GM12878 (cell line): ENCODE measurements around the gene ZBTB39. TPM values are rescaled to one million over a fixed set of nuclear protein-coding genes. Genes with fewer than 3 reads are reported as not detected.

Experiments used
- ATAC-seq: fragments of 200-7000 bp; cut with Tn5 transposase; 3 replicates; pipeline ENCODE4 v1.9.1; 2020; ENCODE audit warnings: mild to moderate bottlenecking, moderate library complexity
- BruUV-seq: library from RNA; stranded (reverse); fragments of 400-500 nt; replicated peaks from 2 replicates; lab custom pipeline; 2021; lab: Mats Ljungman, UMichigan
- CTCF ChIA-PET: fragments of 300-600 bp; sonication (Branson Sonifier 250); formaldehyde crosslinking; extraction: SDS; loops from one replicate; lab custom pipeline; 2021; ENCODE audit warnings: inconsistent platforms; lab: Yijun Ruan, JAX
- POLR2A ChIA-PET: fragments of 350-600 bp; formaldehyde crosslinking; extraction: SDS; loops from one replicate; lab custom pipeline; 2021; ENCODE audit warnings: inconsistent platforms; lab: Charles Lee
- RAD21 ChIA-PET: fragments of 300-600 bp; sonication (Branson Sonifier 250); formaldehyde crosslinking; loops from one replicate; lab custom pipeline; 2023; ENCODE audit warnings: antibody characterized with exemption; ENCODE audit not compliant: unreplicated experiment; lab: Charles Lee
- SMC1A ChIA-PET: fragments of 300-600 bp; sonication (Branson Sonifier 250); formaldehyde crosslinking; loops from one replicate; lab custom pipeline; 2023; ENCODE audit not compliant: unreplicated experiment, uncharacterized antibody; lab: Charles Lee
- DNase-seq: peaks from one replicate; pipeline ENCODE4 v3.0.0-alpha.2; 2011; ENCODE audit warnings: low read depth, low spot score
- FAIRE-seq: peaks from 3 replicates; lab custom pipeline; 2011; peaks lifted over from hg19 to GRCh38; lab: Jason Lieb, UNC
- H2AFZ ChIP-seq: 2 replicates; pipeline ENCODE4 v1.6.0; 2011; ENCODE audit warnings: low read depth, low read length, control low read depth; ENCODE audit not compliant: control insufficient read depth
- H3K27ac ChIP-seq: 2 replicates; pipeline ENCODE4 v1.5.1; 2011; ENCODE audit warnings: control low read depth; ENCODE audit not compliant: control insufficient read depth, insufficient read depth
- H3K27me3 ChIP-seq, 2 experiments: replicated peaks in 1 of 2; 2 replicates each; pipeline versions ENCODE4 v1.6.0 to v1.6.1; 2011; ENCODE audit warnings: low read length in 1 of 2; ENCODE audit not compliant: control insufficient read depth in 2 of 2, insufficient read depth in 2 of 2
- H3K36me3 ChIP-seq, 2 experiments: 2 replicates each; pipeline ENCODE4 v1.5.1; 2011; ENCODE audit warnings: low read length in 1 of 2; ENCODE audit not compliant: control insufficient read depth in 2 of 2, insufficient read depth in 2 of 2
- H3K4me1 ChIP-seq: 2 replicates; pipeline ENCODE4 v1.6.1; 2011; ENCODE audit warnings: mild to moderate bottlenecking, low read length, moderate library complexity, mixed read lengths; ENCODE audit not compliant: control insufficient read depth, insufficient read depth
- H3K4me2 ChIP-seq: 2 replicates; pipeline ENCODE4 v1.6.0; 2011; ENCODE audit warnings: control low read depth; ENCODE audit not compliant: control insufficient read depth, insufficient read depth
- H3K4me3 ChIP-seq: fragments of 200-600 bp; sonication (generic); 2 replicates; pipeline ENCODE4 v1.5.1; 2016
- H3K79me2 ChIP-seq: 2 replicates; pipeline ENCODE4 v1.6.0; 2011; ENCODE audit warnings: low read length; ENCODE audit not compliant: control insufficient read depth, insufficient read depth
- H3K9ac ChIP-seq: 2 replicates; pipeline ENCODE4 v1.8.0; 2011; ENCODE audit warnings: low read length, control low read depth, mixed read lengths; ENCODE audit not compliant: control insufficient read depth, insufficient read depth
- H3K9me3 ChIP-seq: replicated peaks from 3 replicates; pipeline ENCODE4 v1.5.1; 2011; ENCODE audit warnings: mild to moderate bottlenecking, low read length; ENCODE audit not compliant: control insufficient read depth, insufficient read depth
- H4K20me1 ChIP-seq: 2 replicates; pipeline ENCODE4 v1.6.0; 2011; ENCODE audit not compliant: control insufficient read depth, insufficient read depth
- BHLHE40 ChIP-seq, 2 experiments: fragments of 450-650 bp in 1 of 2; IDR thresholded peaks; 2 replicates each; pipeline ENCODE4 v1.6.1; 2011 to 2017; ENCODE audit warnings: low read depth in 2 of 2, borderline replicate concordance in 1 of 2, improper control_type of control experiment in 1 of 2, low read length in 1 of 2, mild to moderate bottlenecking in 1 of 2
- BMI1 ChIP-seq: fragments of 450-650 bp; IDR thresholded peaks from 2 replicates; pipeline ENCODE4 v1.6.1; 2016; ENCODE audit warnings: mild to moderate bottlenecking, moderate library complexity, borderline replicate concordance
- CBFB ChIP-seq: IDR thresholded peaks from 2 replicates; pipeline ENCODE4 v1.6.1; 2016; ENCODE audit warnings: antibody characterized with exemption, low read depth
- CHD2 ChIP-seq: IDR thresholded peaks from 2 replicates; pipeline ENCODE4 v1.6.1; 2011; ENCODE audit warnings: low read depth, low read length, improper control_type of control experiment, borderline replicate concordance
- CTCF ChIP-seq, 3 experiments: IDR thresholded peaks in 2 of 3; conservative IDR thresholded peaks in 1 of 3; 2 replicates each; pipeline ENCODE4 v1.5.1; 2011; ENCODE audit warnings: low read depth in 3 of 3, low read length in 3 of 3, mild to moderate bottlenecking in 3 of 3, control low read depth in 2 of 3, moderate library complexity in 2 of 3, inconsistent platforms in 1 of 3, mixed read lengths in 1 of 3; ENCODE audit not compliant: control insufficient read depth in 2 of 3, insufficient read depth in 1 of 3; ENCODE audit errors: extremely low read depth in 1 of 3
- EP300 ChIP-seq, 2 experiments: fragments of 150-350 bp in 1 of 2; IDR thresholded peaks; 2 replicates each; pipeline ENCODE4 v1.6.1; 2011 to 2012; ENCODE audit warnings: low read depth in 2 of 2, low read length in 2 of 2, borderline replicate concordance in 1 of 2, improper control_type of control experiment in 1 of 2, inconsistent platforms in 1 of 2; ENCODE audit not compliant: control insufficient read depth in 1 of 2
- EZH2 ChIP-seq: IDR thresholded peaks from 2 replicates; pipeline ENCODE4 v1.6.1; 2012; ENCODE audit warnings: low read depth, mild to moderate bottlenecking, control low read depth, inconsistent platforms, low read length, borderline replicate concordance; ENCODE audit not compliant: control insufficient read depth
- HDGF ChIP-seq: fragments of 450-650 bp; IDR thresholded peaks from 2 replicates; pipeline ENCODE4 v1.6.1; 2016; ENCODE audit warnings: antibody characterized with exemption
- LARP7 ChIP-seq: fragments of 450-650 bp; IDR thresholded peaks from 2 replicates; pipeline ENCODE4 v1.6.1; 2017; ENCODE audit warnings: mild to moderate bottlenecking
- NR2C1 ChIP-seq: fragments of 450-650 bp; IDR thresholded peaks from 2 replicates; pipeline ENCODE4 v1.6.1; 2017; ENCODE audit warnings: antibody characterized with exemption, mild to moderate bottlenecking, moderate library complexity
- RAD21 ChIP-seq: IDR thresholded peaks from 2 replicates; pipeline ENCODE4 v1.6.1; 2011; ENCODE audit warnings: mild to moderate bottlenecking, low read depth, low read length, moderate library complexity; ENCODE audit not compliant: insufficient read depth
- SKIL ChIP-seq: fragments of 450-650 bp; IDR thresholded peaks from 2 replicates; pipeline ENCODE4 v1.6.1; 2017; ENCODE audit warnings: mild to moderate bottlenecking, low read depth, inconsistent platforms; ENCODE audit not compliant: poor library complexity, severe bottlenecking
- SUZ12 ChIP-seq: fragments of 200-600 bp; sonication (generic); IDR thresholded peaks from one replicate; pipeline ENCODE4 v1.6.1; 2018; ENCODE audit warnings: antibody characterized with exemption, mild to moderate bottlenecking; ENCODE audit not compliant: unreplicated experiment
- TARDBP ChIP-seq: IDR thresholded peaks from 2 replicates; pipeline ENCODE4 v1.6.1; 2016; ENCODE audit warnings: borderline replicate concordance
- TCF12 ChIP-seq: IDR thresholded peaks from 2 replicates; pipeline ENCODE4 v1.6.1; 2011; ENCODE audit warnings: low read depth, mild to moderate bottlenecking, low read length
- YY1 ChIP-seq: IDR thresholded peaks from 2 replicates; pipeline ENCODE4 v1.6.1; 2011; ENCODE audit warnings: low read depth, mild to moderate bottlenecking, low read length
- WGBS: methylation state at CpG from one replicate; pipeline ENCODE4 v1.1.6; 2016; ENCODE audit warnings: low lambda C conversion rate; ENCODE audit not compliant: insufficient replicate concordance, insufficient coverage; ENCODE audit errors: missing lambda C conversion rate; 5-methylcytosine and 5-hydroxymethylcytosine counted together
- in situ Hi-C: fragments of 300-500 bp; cut with MboI; formaldehyde crosslinking; loops from 9 replicates; pipeline ENCODE4 v1.14.3; 2018; ENCODE audit warnings: mixed read lengths
- intact Hi-C: fragments of 100-400 bp; cut with micrococcal nuclease; formaldehyde crosslinking; loops from one replicate; pipeline ENCODE4 v1.14.2; 2022; ENCODE audit not compliant: unreplicated experiment
- polyA plus RNA-seq, 11 experiments: library from polyadenylated mRNA; depleted of rRNA in 4 of 11; unstranded in 6 of 11; stranded (reverse) in 5 of 11; fragments of >200 nt; fragmentation: Nextera tagmentation in 4 of 11; fragmentation: Illumina TruSeq in 1 of 11; extraction: Ambion mirVana in 4 of 11; extraction: Trizol in 1 of 11; gene quantifications; 1 replicate in 1 of 11; 2 replicates in 10 of 11; pipeline versions ENCODE4 v1.2.1 to v1.2.3, GENCODE V29; 2011 to 2016; ENCODE audit warnings: inconsistent platforms in 2 of 11, missing spikeins in 2 of 11, low read depth in 1 of 11
- total RNA-seq, 4 experiments: library from RNA; depleted of rRNA in 3 of 4; stranded (reverse); fragments of >200 nt in 3 of 4; fragmentation: Illumina TruSeq in 1 of 4; extraction: Trizol in 1 of 4; gene quantifications; 2 replicates each; pipeline versions ENCODE4 v1.2.1 to v1.2.3, GENCODE V29; 2013 to 2021
- TF ChIP-seq, protein P1 (sequence below): IDR thresholded peaks from 2 replicates; pipeline ENCODE4 v1.6.1; 2011; ENCODE audit warnings: borderline replicate concordance, low read depth, mild to moderate bottlenecking, moderate library complexity, mixed read lengths, low read length; ENCODE audit not compliant: insufficient read depth; ENCODE audit errors: extremely low read length

ZBTB39 gene
- total and polyA plus RNA-seq, 10 of the 15 experiments (the other 5 are each of a cell fraction or from before 2014, with no cell fraction given), result 0.88 to 6.8 (median 4.4) TPM

DNA sequence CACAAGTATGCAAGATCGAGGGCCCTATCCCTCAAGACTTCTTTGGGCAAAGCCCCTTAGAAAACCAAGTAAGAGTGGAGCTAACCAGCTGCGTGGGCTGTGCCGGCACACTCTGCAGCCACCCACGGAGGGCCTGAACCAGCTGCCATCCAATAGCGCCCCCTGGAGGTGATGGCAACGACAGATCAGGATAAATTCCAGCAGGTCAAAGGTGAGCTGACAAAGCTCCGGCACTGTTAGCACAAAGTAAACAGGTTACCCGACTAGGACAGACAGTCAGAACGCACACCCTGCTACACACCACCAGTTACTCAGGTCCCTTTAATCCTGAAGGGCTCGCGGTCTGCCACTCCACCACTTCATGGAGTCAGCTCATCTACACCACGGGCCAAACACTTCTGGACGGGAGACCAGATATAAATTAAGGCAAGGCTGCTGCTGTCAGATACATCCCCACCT lies 4.9 kb downstream of the ZBTB39 start:
- no peak for FAIRE-seq
- Histone ChIP-seq H3K4me2 (no peak overlapping the region; the same call in 1 of the 2 replicates), H2AFZ (no peak overlapping the region), H3K9ac (no peak overlapping the region), H3K27me3 (no peaks in the 10 kb centered on the region), H3K79me2 (peaks cover 6% of the 10 kb centered on the region), H4K20me1 (no peaks in the 10 kb centered on the region), H3K9me3 (no peaks in the 10 kb centered on the region), H3K4me1 (peaks cover 34% of the 10 kb centered on the region), H3K36me3 (peaks cover 1 to 6% of the 10 kb centered on the region in 2 experiments; a peak in 2 of 4 replicates), H3K27ac (no peak overlapping the region), H3K4me3 (no peak overlapping the region)
- ChIA-PET POLR2A (interaction anchor here (0.8 to 2.3 kb wide), 4 partner anchors 10 to 249 kb away, joined by 3 to 8 read pairs (median 3); partner anchors contain the start of genes PRIM1 and STAT6), CTCF (interaction anchor here (0.6 to 12.1 kb wide), 53 partner anchors 10 to 675 kb away, joined by 3 to 177 read pairs (median 4); partner anchors contain the start of genes HSD17B6, MYO1A, NACA and NEMP1), RAD21 (interaction anchor here (0.7 to 5.8 kb wide), 24 partner anchors 10 to 365 kb away, joined by 3 to 44 read pairs (median 4); partner anchors contain the start of genes HSD17B6 and STAT6), SMC1A (interaction anchor here (1.0 to 12.3 kb wide), 17 partner anchors 10 to 407 kb away, joined by 3 to 125 read pairs (median 7); partner anchors contain the start of genes HSD17B6 and STAT6)
- intact Hi-C loops, result loop anchor here (1.0 kb wide), 2 partner anchors 161 to 244 kb away; no protein-coding TSS in a partner anchor
- no peak for DNase-seq
- in situ Hi-C loops, result loop anchor here (5.0 kb wide), 2 partner anchors 111 to 244 kb away; partner anchors contain the start of gene STAT6
- peak; percentile 63 for ATAC-seq
- BruUV-seq, result no TSS peak
- 32% methylated on average over 13 of the region's 13 CpGs for WGBS
- no peak for TF ChIP-seq BMI1
- TF ChIP-seq SKIL, result no peak
- TF ChIP-seq NR2C1, result peak; percentile 76
- TF ChIP-seq TCF12, result peak; percentile 80; the same call in 1 of the 2 replicates
- TF ChIP-seq CBFB, result no peak
- 0 out of 2 replicates have a peak, but pooled peaks have one; percentile 14 for TF ChIP-seq HDGF
- TF ChIP-seq YY1, result peak; percentile 55; the same call in 1 of the 2 replicates
- no peak for TF ChIP-seq EP300 (IDR thresholded peaks at IDR 0.05; ENCODE audit: borderline replicate concordance in 1 of 2, control insufficient read depth in 1 of 2, low read depth in 2 of 2, low read length in 2 of 2)
- TF ChIP-seq LARP7, result 0 out of 2 replicates have a peak, but pooled peaks have one; percentile 17
- TF ChIP-seq SUZ12, result no peak
- peak; percentile 80 for TF ChIP-seq RAD21
- TF ChIP-seq, protein P1, sequence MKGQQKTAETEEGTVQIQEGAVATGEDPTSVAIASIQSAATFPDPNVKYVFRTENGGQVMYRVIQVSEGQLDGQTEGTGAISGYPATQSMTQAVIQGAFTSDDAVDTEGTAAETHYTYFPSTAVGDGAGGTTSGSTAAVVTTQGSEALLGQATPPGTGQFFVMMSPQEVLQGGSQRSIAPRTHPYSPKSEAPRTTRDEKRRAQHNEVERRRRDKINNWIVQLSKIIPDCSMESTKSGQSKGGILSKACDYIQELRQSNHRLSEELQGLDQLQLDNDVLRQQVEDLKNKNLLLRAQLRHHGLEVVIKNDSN, result no peak
- no peak for TF ChIP-seq EZH2
- TF ChIP-seq CHD2, result no peak
- TF ChIP-seq BHLHE40 (IDR thresholded peaks at IDR 0.05; ENCODE audit: borderline replicate concordance in 1 of 2, low read depth in 2 of 2, low read length in 1 of 2), result peak; percentile 72 to 81
- no peak for TF ChIP-seq TARDBP
- peak; percentile 81 to 86 (median 84) for TF ChIP-seq CTCF (IDR thresholded peaks at IDR 0.05 in 2 of 3, conservative IDR thresholded peaks at IDR 0.05 in 1 of 3; ENCODE audit: control insufficient read depth in 2 of 3, extremely low read depth in 1 of 3, insufficient read depth in 1 of 3, low read depth in 3 of 3, low read length in 3 of 3)
